B cell (primary cell): ENCODE measurements around the gene SEMA4D. TPM values are rescaled to one million over a fixed set of nuclear protein-coding genes. Genes with fewer than 3 reads are reported as not detected.

Experiments
- ATAC-seq: fragments of 200-7000 bp; cut with Tn5 transposase; one replicate; pipeline ENCODE4 v1.10.0; 2021; ENCODE audit warnings: low read depth, mild to moderate bottlenecking, moderate number of reproducible peaks, moderate library complexity
- CTCF ChIA-PET: fragments of 350-600 bp; sonication (Branson Sonifier 250); formaldehyde crosslinking; loops from one replicate; lab custom pipeline; 2021; ENCODE audit warnings: antibody characterized with exemption, inconsistent platforms; lab: Charles Lee
- POLR2A ChIA-PET: fragments of 350-600 bp; sonication (Branson Sonifier 250); formaldehyde crosslinking; loops from one replicate; lab custom pipeline; 2021; ENCODE audit warnings: antibody characterized with exemption; lab: Charles Lee
- DNase-seq: peaks from one replicate; pipeline ENCODE4 v3.0.0; 2013
- H2AFZ ChIP-seq: 2 replicates; pipeline ENCODE4 v1.6.1; 2012; ENCODE audit warnings: mild to moderate bottlenecking, low read depth, low read length; ENCODE audit not compliant: insufficient read depth, poor library complexity, severe bottlenecking
- H3K27ac ChIP-seq, 2 donors: 1 replicate in 1 of 2; 2 replicates in 1 of 2; pipeline ENCODE4 v1.5.1; 2012 to 2013; ENCODE audit warnings: low read length in 2 of 2, mild to moderate bottlenecking in 2 of 2, moderate library complexity in 1 of 2
- H3K27me3 ChIP-seq, 4 experiments: fragments of 200-600 bp in 1 of 4; sonication (generic) in 1 of 4; replicated peaks in 1 of 4; 1 replicate in 2 of 4; 2 replicates in 2 of 4; pipeline versions ENCODE4 v1.6.1 to v1.7.0; 2013 to 2016; ENCODE audit warnings: low read length in 3 of 4, mild to moderate bottlenecking in 2 of 4, mixed read lengths in 1 of 4, moderate library complexity in 1 of 4; ENCODE audit not compliant: insufficient read depth in 4 of 4, control insufficient read depth in 3 of 4; ENCODE audit errors: control extremely low read depth in 1 of 4
- H3K36me3 ChIP-seq, 2 experiments: replicated peaks in 1 of 2; 1 replicate in 1 of 2; 2 replicates in 1 of 2; pipeline versions ENCODE4 v1.6.1 to v1.7.1; 2013; ENCODE audit warnings: low read length in 1 of 2; ENCODE audit not compliant: insufficient read depth in 2 of 2, control insufficient read depth in 1 of 2; ENCODE audit errors: control extremely low read depth in 1 of 2, extremely low read depth in 1 of 2
- H3K4me1 ChIP-seq, 2 donors: fragments of 200-600 bp in 1 of 2; sonication (generic) in 1 of 2; 1 replicate in 1 of 2; 2 replicates in 1 of 2; pipeline versions ENCODE4 v1.5.1 to v1.6.1; 2013 to 2017; ENCODE audit warnings: low read length in 2 of 2; ENCODE audit not compliant: control insufficient read depth in 2 of 2, insufficient read depth in 2 of 2
- H3K4me2 ChIP-seq: replicated peaks from 2 replicates; pipeline ENCODE3; 2012; ENCODE audit warnings: mild to moderate bottlenecking, low read depth, low read length; ENCODE audit not compliant: poor library complexity, severe bottlenecking
- H3K4me3 ChIP-seq, 5 experiments: fragments of 200-600 bp in 1 of 5; sonication (generic) in 1 of 5; 1 replicate in 3 of 5; 2 replicates in 2 of 5; pipeline versions ENCODE4 v1.5.1 to v1.7.0; 2011 to 2016; ENCODE audit warnings: low read length in 4 of 5, mild to moderate bottlenecking in 4 of 5, low read depth in 2 of 5, control low read depth in 1 of 5, moderate library complexity in 1 of 5; ENCODE audit not compliant: insufficient read depth in 1 of 5; ENCODE audit errors: control extremely low read depth in 1 of 5, extremely low read depth in 1 of 5
- H3K79me2 ChIP-seq: fragments of 200-600 bp; sonication (generic); one replicate; pipeline ENCODE4 v1.6.0; 2016; ENCODE audit warnings: low read length; ENCODE audit not compliant: control insufficient read depth, insufficient read depth
- H3K9ac ChIP-seq: fragments of 200-600 bp; sonication (generic); 2 replicates; pipeline ENCODE4 v1.6.1; 2017; ENCODE audit warnings: mild to moderate bottlenecking, low read length, moderate library complexity
- H3K9me3 ChIP-seq, 3 donors: one replicate each; pipeline versions ENCODE4 v1.6.1 to v1.7.1; 2013; ENCODE audit warnings: low read length in 2 of 3; ENCODE audit not compliant: control insufficient read depth in 2 of 3, insufficient read depth in 1 of 3; ENCODE audit errors: control extremely low read depth in 1 of 3
- H4K20me1 ChIP-seq: 2 replicates; pipeline ENCODE4 v1.6.0; 2012; ENCODE audit warnings: mild to moderate bottlenecking, low read length; ENCODE audit not compliant: insufficient read depth, control insufficient read depth, poor library complexity, severe bottlenecking
- H3K27ac Mint-ChIP-seq: one replicate; pipeline ENCODE4 v1.8.0; 2021; ENCODE audit warnings: mixed read lengths
- H3K27me3 Mint-ChIP-seq: one replicate; pipeline ENCODE4 v1.8.0; 2021; ENCODE audit warnings: mixed read lengths
- H3K4me1 Mint-ChIP-seq: one replicate; pipeline ENCODE4 v1.8.0; 2021; ENCODE audit warnings: mixed read lengths
- H3K4me3 Mint-ChIP-seq: one replicate; pipeline ENCODE4 v1.8.0; 2021; ENCODE audit warnings: mixed read lengths
- H3K9me3 Mint-ChIP-seq: one replicate; pipeline ENCODE4 v1.8.0; 2022; ENCODE audit warnings: mixed read lengths; ENCODE audit not compliant: insufficient read depth
- EZH2 ChIP-seq: IDR thresholded peaks from 2 replicates; pipeline ENCODE4 v1.6.1; 2012; ENCODE audit warnings: borderline replicate concordance, low read depth, mild to moderate bottlenecking, moderate library complexity, low read length; ENCODE audit not compliant: insufficient read depth, poor library complexity, severe bottlenecking
- WGBS: methylation state at CpG from one replicate; pipeline ENCODE4 v1.1.5; 2013; ENCODE audit warnings: missing lambda C conversion rate; ENCODE audit not compliant: insufficient coverage; 5-methylcytosine and 5-hydroxymethylcytosine counted together
- intact Hi-C: fragments of 100-400 bp; cut with micrococcal nuclease; formaldehyde crosslinking; loops from one replicate; pipeline ENCODE4 v1.10.0; 2022
- polyA plus RNA-seq: library from polyadenylated mRNA; depleted of rRNA; stranded (reverse); fragments of >200 nt; gene quantifications from 2 replicates; pipeline ENCODE4 v1.2.3, GENCODE V29; 2012
- total RNA-seq, 2 donors: library from RNA; stranded (reverse); fragments of 120-200 nt in 1 of 2; gene quantifications; 1 replicate in 1 of 2; 2 replicates in 1 of 2; pipeline versions ENCODE4 v1.2.3 to v1.2.4, GENCODE V29; 2013 to 2022
- TF ChIP-seq, protein P1 (sequence below): fragments of 200-600 bp; IDR thresholded peaks from one replicate; pipeline ENCODE4 v1.8.0; 2022; ENCODE audit warnings: antibody characterized with exemption, mild to moderate bottlenecking

The SEMA4D gene
- total and polyA plus RNA-seq, 2 donors (not counting 1 experiment from before 2014, with no cell fraction given) = 53.6 to 231 TPM

DNA sequence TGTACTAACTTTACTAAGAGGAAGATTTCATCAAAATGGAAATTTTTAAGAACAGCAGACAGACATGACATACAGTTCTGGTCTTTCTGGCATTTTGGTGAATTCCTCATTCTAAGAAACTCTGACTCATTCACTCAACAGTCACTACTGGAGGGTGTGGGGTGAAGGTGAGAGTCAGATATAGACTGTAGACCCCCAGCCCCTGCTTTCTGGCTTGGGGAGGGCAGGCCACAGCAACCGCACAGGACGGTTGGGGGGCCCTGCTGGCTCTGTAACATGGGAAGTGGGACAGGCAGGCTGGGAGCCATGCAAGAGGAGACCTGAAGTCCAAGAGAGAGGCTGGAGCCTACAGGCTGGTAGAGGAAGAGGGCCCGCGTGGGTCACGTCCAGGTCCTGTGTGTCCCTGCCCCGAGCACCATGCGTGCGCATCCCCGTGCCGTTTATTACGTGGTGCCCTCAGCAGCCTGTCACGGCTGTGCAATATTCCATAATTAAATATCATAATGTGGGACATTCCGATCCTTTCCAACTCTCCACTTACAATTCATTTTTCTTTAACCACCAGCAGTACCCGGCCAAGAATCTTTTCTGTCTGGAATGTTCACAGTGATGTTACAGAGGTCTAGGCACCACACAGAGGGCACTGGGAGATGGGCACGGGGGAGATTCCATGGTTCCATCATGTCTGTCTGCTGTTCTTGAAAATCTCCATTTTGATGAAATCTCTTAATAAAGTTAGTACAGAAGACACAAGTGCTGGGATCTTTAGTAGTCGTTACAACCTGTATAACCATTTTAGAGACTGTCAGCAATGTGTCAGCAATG lies 75.5 kb downstream of the SEMA4D start:
- H3K4me3 Mint-ChIP-seq = no peak overlapping the region
- no peak for TF ChIP-seq EZH2
- TF ChIP-seq, protein P1, sequence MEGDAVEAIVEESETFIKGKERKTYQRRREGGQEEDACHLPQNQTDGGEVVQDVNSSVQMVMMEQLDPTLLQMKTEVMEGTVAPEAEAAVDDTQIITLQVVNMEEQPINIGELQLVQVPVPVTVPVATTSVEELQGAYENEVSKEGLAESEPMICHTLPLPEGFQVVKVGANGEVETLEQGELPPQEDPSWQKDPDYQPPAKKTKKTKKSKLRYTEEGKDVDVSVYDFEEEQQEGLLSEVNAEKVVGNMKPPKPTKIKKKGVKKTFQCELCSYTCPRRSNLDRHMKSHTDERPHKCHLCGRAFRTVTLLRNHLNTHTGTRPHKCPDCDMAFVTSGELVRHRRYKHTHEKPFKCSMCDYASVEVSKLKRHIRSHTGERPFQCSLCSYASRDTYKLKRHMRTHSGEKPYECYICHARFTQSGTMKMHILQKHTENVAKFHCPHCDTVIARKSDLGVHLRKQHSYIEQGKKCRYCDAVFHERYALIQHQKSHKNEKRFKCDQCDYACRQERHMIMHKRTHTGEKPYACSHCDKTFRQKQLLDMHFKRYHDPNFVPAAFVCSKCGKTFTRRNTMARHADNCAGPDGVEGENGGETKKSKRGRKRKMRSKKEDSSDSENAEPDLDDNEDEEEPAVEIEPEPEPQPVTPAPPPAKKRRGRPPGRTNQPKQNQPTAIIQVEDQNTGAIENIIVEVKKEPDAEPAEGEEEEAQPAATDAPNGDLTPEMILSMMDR = no peak
- no peak overlapping the region for H3K27ac ChIP-seq
- intact Hi-C loops = no loop called here
- H3K36me3 ChIP-seq = peaks cover 0 to 2% of the 10 kb centered on the region in 2 experiments
- WGBS = 90% methylated on average over 10 of the region's 16 CpGs
- H3K27me3 ChIP-seq = no peaks in the 10 kb centered on the region
- peaks cover 86% of the 10 kb centered on the region for H3K4me1 Mint-ChIP-seq
- H3K79me2 ChIP-seq = peaks cover 85% of the 10 kb centered on the region
- no peaks in the 10 kb centered on the region for H3K27me3 Mint-ChIP-seq
- no peak overlapping the region for H3K9ac ChIP-seq
- peaks cover 0 to 5% (median 2%) of the 10 kb centered on the region in 3 donors for H3K9me3 ChIP-seq
- H3K4me1 ChIP-seq = peaks cover 63 to 75% of the 10 kb centered on the region in 2 donors
- H2AFZ ChIP-seq = no peak overlapping the region
- ATAC-seq = no peak
- ChIA-PET POLR2A (no interaction called here), CTCF (interaction anchor here (1.0 to 4.5 kb wide), 4 partner anchors 14 to 127 kb away, joined by 3 to 39 read pairs (median 4); no protein-coding TSS in a partner anchor)
- no peak overlapping the region for H3K4me2 ChIP-seq
- no peak overlapping the region for H3K4me3 ChIP-seq
- peaks cover 61% of the 10 kb centered on the region for H4K20me1 ChIP-seq
- H3K9me3 Mint-ChIP-seq = no peaks in the 10 kb centered on the region
- peak overlapping the region; percentile 76 for H3K27ac Mint-ChIP-seq
- no peak for DNase-seq

DNA sequence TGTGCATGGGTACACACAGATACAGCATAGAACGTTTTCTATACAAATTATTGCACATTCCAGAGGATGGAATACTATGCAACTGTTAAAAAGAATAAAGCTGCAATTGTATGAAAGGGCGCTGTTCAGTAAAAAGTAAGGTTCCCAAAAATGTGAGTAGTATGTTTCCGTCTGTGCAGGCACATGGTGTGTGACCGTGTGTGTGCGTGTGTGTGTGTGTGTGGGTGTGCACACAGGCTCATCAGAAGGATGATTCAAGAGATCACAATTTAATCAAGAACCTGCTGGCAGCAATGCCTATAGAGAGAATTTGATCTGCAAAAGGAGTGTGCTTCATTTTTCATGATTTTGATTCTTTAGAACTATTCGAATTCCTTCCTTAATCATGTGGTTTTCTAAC lies 76.3 kb downstream of the SEMA4D start:
- Histone ChIP-seq H3K27ac (no peak overlapping the region), H3K27me3 (no peaks in the 10 kb centered on the region), H2AFZ (no peak overlapping the region), H3K9ac (no peak overlapping the region), H3K4me1 (peaks cover 63 to 75% of the 10 kb centered on the region in 2 donors), H3K4me2 (no peak overlapping the region), H3K79me2 (peaks cover 85% of the 10 kb centered on the region), H3K36me3 (peaks cover 0 to 2% of the 10 kb centered on the region in 2 experiments), H3K4me3 (no peak overlapping the region), H3K9me3 (peaks cover 0 to 9% (median 5%) of the 10 kb centered on the region in 3 donors), H4K20me1 (peaks cover 59% of the 10 kb centered on the region)
- ATAC-seq (no peak), DNase-seq (no peak)
- H3K9me3 Mint-ChIP-seq = no peaks in the 10 kb centered on the region
- WGBS = 100% methylated on average over 3 of the region's 6 CpGs
- H3K4me3 Mint-ChIP-seq = no peak overlapping the region
- intact Hi-C loops = no loop called here
- TF ChIP-seq EZH2 = no peak
- TF ChIP-seq, protein P1 = no peak
- ChIA-PET POLR2A (no interaction called here), CTCF (no interaction called here)
- H3K27ac Mint-ChIP-seq = no peak overlapping the region
- H3K4me1 Mint-ChIP-seq = peaks cover 86% of the 10 kb centered on the region
- H3K27me3 Mint-ChIP-seq = no peaks in the 10 kb centered on the region
